HG02970 (cell line): ENCODE measurements around the gene YOD1.

ENCODE experiments used
- ATAC-seq: cut with Tn5 transposase; IDR thresholded peaks from one replicate; pipeline ENCODE4 v1.9.1; 2021; ENCODE audit warnings: mild to moderate bottlenecking, moderate library complexity, moderate number of reproducible peaks; ENCODE audit not compliant: unreplicated experiment, low FRiP score

YOD1 gene

GRCh38 chr1:207028884-207029650 lies 21.9 kb downstream of the YOD1 start:
- ATAC-seq = no peak

DNA sequence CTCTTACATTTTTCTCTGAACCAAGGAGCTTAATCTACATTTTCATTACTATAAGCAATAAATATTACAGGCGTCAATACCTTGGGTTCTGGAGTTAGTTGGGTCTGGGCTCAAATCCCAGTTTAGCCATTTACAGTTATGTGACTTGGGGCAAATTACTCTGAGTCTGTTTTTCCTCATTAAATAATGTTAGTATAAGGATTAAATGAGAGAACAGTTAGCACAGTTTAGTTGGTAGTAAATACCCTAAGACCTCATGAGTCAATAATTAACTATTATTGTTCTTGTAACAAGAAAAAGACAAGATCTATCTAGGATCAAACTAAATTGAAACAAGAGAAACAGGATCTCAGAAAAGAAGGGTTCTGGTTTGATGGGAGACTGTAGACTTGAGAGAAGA lies 23.1 kb downstream of the YOD1 start:
- no peak for ATAC-seq

DNA sequence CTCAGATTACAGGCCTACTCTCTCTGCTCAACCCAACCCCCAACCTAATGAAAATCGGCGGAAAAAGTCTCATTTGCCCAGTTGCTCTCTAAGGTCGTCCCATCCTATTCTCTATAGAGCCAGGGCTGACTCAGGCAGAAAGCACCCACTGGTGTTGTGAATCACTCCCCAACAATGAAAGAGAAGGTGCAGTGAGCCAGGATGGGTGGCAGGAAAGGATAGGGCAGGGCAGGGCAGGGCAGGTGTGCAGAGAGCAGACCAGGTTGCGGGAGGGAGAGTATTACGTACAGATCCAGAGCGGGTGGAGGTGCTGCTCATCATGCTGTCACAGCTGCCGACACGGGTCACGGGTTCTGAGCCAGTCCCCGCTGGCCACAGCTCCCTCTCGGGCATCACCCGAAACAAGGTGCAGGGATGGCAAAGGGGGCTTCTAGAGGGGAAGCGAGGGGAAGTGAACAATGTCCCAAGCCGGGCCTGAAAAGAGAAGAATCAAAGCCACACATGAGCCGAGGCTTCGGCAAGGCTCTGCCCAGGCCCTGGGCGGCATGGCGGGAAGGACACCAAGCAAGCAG lies 23.7 kb downstream of the YOD1 start:
- no peak for ATAC-seq

DNA sequence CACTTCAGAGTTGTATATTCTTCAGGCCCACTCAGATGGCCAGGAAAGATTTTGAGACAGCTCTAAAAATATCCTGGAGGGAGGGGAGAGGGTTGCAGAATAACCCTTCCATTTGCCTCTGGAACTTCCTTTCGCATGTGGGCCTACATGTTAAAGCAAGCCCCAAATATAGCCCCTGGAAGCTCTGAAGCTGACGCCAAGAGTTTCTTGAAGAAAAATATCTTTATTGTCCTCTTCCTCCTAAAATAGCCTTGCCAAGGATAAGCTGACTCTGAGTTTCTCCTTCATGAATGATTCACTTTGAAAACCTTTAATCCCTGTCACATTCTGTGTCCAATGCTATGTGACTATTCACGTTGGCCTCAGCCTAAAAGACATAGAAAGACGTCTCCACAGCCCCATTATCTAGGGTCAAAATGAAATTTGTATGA lies 24.9 kb downstream of the YOD1 start:
- no peak for ATAC-seq

DNA sequence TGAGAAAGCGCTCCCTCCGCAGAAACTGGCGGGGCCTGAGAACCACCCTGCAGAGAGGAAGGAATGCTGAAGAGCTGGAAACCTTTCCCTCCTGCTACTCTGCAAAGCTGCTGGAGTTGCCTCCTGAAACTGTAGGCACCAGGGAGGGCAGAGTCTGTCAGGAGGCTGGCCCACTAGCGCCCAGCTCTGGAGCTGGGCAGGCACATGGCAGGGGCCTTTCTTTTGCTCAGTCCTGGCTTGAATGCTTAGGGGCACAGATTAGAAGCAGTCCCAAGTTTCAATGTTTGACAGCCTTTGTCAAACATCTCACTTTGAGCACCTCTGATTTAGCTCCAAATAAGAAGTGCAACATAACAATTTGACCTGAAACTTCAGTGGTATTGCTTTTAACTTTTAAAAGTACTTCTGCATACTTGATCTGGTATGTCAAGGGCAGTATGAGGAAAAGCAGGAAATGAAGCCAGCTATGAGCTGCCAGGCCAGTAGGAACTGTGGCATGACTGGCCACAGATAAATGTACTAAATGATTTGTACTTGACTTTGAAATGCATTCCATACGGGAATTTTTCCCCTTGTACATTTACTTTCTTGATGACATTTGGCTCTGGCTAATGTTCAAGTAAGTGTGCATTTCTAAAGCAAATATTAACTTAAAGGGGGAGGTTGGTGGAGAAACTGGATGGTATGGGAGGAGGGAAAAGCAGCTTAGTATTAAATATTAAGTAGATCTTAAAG lies 25.7 kb downstream of the YOD1 start:
- ATAC-seq = no peak

DNA sequence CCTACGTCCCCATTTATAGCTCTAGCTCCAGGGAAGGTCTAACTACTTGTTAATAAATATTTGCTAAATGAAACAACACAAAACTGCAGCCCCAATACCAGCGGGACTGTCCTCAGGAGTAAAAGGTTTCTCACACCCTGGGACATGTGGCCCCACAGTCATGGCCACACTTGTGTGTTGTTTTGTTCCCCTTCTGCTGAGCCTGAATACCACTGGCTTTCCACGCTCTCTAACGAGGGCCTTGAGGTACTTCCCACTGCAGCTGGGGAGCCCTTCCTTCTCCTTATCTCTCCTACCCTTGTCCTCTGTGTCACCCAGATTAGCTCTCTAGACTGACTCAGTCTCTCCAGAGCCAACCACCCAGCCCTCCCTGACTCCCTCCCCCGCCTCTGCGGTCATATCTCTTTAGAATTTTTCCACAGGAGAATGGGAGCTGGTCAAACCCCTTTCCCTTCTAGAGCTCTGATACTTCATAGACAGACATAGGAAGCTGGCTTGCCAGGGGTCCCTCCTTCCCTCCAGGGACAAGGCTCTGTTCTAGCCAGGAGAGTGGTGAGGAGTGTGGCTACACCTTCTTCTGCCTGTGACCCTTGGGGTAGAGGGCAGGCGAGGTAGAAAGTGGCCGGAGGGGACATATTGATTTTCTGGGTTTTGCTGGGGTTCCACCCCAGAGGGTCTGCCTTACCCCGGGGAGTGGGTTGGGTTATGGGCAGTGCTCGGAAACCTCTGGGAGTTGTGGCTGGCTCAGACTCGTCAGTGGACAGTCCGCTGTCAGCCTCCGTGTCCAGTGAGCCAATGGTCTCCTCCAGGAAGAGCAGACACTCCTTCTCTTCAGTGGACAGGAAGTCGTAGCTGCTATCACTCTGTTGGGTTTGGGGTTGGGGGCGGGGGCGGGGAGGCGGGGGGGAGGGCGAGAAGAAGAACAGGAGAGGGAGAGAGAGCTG lies 26.5 kb downstream of the YOD1 start:
- no peak for ATAC-seq

- no peak for ATAC-seq
Measured at GRCh38 chr1:207022996-207023679, 27.9 kb downstream of the YOD1 start.

DNA sequence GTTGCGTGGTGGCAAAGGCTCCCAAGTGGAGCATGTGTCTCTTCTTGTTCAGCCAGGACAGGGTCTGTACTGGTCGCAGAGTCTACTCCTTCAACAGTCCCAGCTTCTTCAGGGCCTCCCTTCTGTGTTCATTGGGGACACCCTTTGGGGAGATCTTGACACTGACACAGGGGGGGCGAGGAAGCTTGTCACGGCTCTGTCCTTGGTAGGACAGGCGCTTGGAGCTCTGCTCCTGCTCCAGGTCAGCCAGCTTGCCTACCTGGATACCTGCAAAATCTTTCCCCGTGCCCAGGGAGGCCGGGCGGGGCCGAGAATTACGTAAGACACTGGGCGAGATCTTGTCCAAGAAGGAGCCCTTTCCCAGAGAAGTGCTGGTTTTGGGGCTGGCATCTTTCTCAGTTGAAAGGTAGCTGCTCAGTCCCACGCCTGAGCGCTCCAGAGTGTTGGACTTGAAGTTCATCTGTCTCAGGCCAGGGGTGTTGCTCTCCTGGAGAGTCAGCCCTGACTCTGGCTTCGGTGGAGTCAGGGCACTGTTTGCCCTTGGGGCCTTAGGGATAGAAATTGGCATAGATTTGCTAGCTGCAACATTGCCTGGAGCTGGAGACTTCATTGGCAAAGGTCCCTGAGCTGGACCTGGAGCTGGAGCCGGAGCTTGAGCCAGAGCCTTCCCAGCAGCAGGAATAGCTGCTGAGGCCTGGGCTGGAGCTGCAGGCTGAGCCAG lies 29.0 kb downstream of the YOD1 start:
- ATAC-seq = no peak

GRCh38 chr1:207021139-207021861 lies 29.7 kb downstream of the YOD1 start:
- no peak for ATAC-seq

- no peak for ATAC-seq
Measured at GRCh38 chr1:207020709-207021107, 30.3 kb downstream of the YOD1 start.

DNA sequence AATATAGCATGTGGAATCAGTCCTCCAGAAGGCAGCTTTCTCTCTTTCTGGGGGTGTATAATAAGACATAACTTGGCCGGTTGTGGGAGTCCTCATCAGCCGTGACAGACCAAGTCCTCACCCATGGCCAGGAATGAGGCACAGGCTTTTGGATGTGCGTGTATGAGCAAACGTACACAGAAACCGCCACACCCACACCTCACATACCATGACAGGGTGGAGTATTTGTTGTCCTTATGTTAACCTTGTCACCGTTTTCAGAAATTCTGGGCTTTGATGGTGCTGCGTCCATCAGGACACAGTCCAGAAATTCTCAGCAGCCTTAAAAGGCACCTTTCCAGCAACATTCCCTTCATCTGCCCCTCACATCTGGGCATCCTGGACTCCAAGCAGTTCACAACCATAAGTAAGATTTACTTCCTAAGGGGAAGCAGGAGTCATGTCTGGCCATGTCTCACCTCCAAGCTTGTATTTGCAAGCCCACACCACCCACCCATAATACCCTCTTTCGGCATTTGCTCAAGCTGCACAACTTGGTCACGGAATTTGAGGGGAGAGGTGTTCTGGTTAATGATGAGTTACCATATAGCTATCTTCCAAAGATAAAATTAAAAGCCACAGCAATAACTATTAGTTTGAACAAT lies 30.8 kb downstream of the YOD1 start:
- ATAC-seq = no peak

GRCh38 chr1:207019661-207020060 lies 31.3 kb downstream of the YOD1 start:
- ATAC-seq = no peak

DNA sequence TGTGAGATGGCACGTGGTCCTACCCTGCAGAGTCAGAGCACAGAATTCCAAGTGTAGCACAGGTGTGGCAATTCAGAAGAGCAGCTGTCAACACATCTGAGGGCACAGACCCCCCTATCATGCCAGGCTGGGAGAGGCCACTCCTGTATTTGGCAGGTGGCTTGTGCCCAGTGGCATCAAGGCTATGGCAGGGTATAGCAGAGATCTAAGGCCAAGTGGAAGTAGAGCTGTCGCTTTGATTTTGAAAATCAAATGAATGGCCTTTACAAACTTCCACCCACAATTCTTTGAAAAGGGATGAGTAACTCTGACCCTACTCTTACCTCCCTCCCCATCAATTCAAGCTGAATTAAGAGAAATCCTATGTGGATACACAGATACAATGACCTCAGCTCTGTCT lies 31.8 kb downstream of the YOD1 start:
- ATAC-seq = no peak

- no peak for ATAC-seq
Measured at GRCh38 chr1:207018707-207019106, 32.3 kb downstream of the YOD1 start.

GRCh38 chr1:207017615-207018559 lies 33.1 kb downstream of the YOD1 start:
- ATAC-seq = no peak

GRCh38 chr1:207015791-207016190 lies 35.2 kb downstream of the YOD1 start:
- no peak for ATAC-seq

DNA sequence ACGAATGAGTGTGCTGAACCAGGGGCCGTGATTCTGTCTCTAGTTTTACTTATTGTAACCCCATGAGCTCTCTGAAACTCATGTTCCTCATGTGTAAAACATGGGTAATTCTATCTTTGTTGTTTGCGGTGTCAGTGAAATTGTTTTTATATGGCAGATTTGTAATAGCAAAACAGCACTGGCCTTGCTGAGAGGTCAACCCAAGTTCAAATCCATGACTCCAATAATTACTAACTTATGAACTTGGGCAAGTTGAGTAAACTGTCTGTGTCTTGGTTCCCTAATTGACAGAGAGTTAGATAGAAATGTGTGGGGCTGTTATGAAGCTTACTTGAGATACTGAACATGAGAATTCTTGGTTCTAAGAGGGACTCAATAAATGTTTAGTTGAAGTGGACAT lies 36.3 kb downstream of the YOD1 start:
- no peak for ATAC-seq
